ENCODE data around the gene CRYBG1. TPM values are rescaled to one million over a fixed set of nuclear protein-coding genes. Genes with fewer than 3 reads are reported as not detected.

The CRYBG1 gene
- total and polyA plus RNA-seq, 2 donors (not counting 3 experiments of a cell fraction or from before 2014, with no cell fraction given), result 4.1 to 30.1 TPM

- no peak for TF ChIP-seq POLR2A (IDR thresholded peaks at IDR 0.05; ENCODE audit: low read depth, low read length)
- TF ChIP-seq MYC (IDR thresholded peaks at IDR 0.05; ENCODE audit: low read depth, low read length), result no peak
- TF ChIP-seq CTCF (IDR thresholded peaks at IDR 0.05; ENCODE audit: extremely low read depth in 1 of 2, insufficient read depth in 1 of 2, low read depth in 1 of 2, low read length in 2 of 2), result no peak
- TF ChIP-seq POLR2AphosphoS5 (IDR thresholded peaks at IDR 0.05; ENCODE audit: insufficient read depth, low read depth, low read length), result no peak
- TF ChIP-seq EZH2 (IDR thresholded peaks at IDR 0.05; ENCODE audit: borderline replicate concordance, low read depth, low read length, severe bottlenecking), result no peak
- no peak for TF ChIP-seq FOS (IDR thresholded peaks at IDR 0.05; ENCODE audit: borderline replicate concordance, insufficient read depth, low read length)
- TF ChIP-seq JUN (IDR thresholded peaks at IDR 0.05; ENCODE audit: borderline replicate concordance, insufficient read depth, insufficient read length, low read depth), result no peak
- TF ChIP-seq GATA2 (IDR thresholded peaks at IDR 0.05; ENCODE audit: insufficient read depth, insufficient read length, low read depth, low read length), result no peak
- no peak for TF ChIP-seq MAX (IDR thresholded peaks at IDR 0.05; ENCODE audit: insufficient read depth, insufficient read length)
- Histone ChIP-seq H3K27me3 (ENCODE audit: control insufficient read depth in 2 of 2, insufficient read depth in 2 of 2, low read length in 2 of 2) (peaks cover 1 to 9% of the 10 kb centered on the region in 2 experiments), H3K4me1 (ENCODE audit: control insufficient read depth, extremely low read depth, insufficient read depth, low read length) (peaks cover 14% of the 10 kb centered on the region), H3K27ac (ENCODE audit: insufficient read depth, low read depth, low read length) (no peak overlapping the region), H3K4me2 (ENCODE audit: insufficient read depth, low read length) (no peak overlapping the region), H3K9me1 (replicated peaks; ENCODE audit: control insufficient read depth, extremely low read depth, insufficient read depth, low read length) (no peaks in the 10 kb centered on the region), H3K9ac (replicated peaks; ENCODE audit: extremely low read depth, insufficient read depth, low read length) (no peak overlapping the region), H3K36me3 (ENCODE audit: control insufficient read depth in 2 of 2, extremely low read depth in 1 of 2, insufficient read depth in 2 of 2, low read length in 2 of 2) (no peaks in the 10 kb centered on the region), H4K20me1 (replicated peaks; ENCODE audit: control insufficient read depth, extremely low read depth, insufficient read depth, low read length) (no peaks in the 10 kb centered on the region), H3K9me3 (replicated peaks; ENCODE audit: control insufficient read depth, insufficient read depth, low read length) (no peaks in the 10 kb centered on the region), H3K79me2 (ENCODE audit: control insufficient read depth, insufficient read depth, low read length) (no peaks in the 10 kb centered on the region), H3K4me3 (replicated peaks in 1 of 3; ENCODE audit: insufficient read depth in 1 of 3, low read depth in 1 of 3, low read length in 3 of 3) (no peak overlapping the region), H2AFZ (ENCODE audit: low read depth, low read length) (no peak overlapping the region)
- BruUV-seq (replicated peaks), result no TSS peak
- CTCF ChIA-PET, result interaction anchor here (1.0 kb wide), 1 partner anchor 40 kb away, joined by 3 read pairs; no protein-coding TSS in a partner anchor
- peak; percentile 8 for FAIRE-seq
- intact Hi-C loops (cut with micrococcal nuclease), result no loop called here
- POLR2A ChIA-PET, result no interaction called here
- dilution Hi-C loops (cut with MboI; ENCODE audit: extremely low pct_ligation_motif_present, low sequenced_read_pairs), result no loop called here
- DNase-seq (ENCODE audit: low read depth, low spot score), result no peak
These were observed 19.4 kb downstream of the CRYBG1 start for GRCh38 chr6:106379951-106380350.
